Measurements from ENCODE around the gene FNDC10. TPM values are rescaled to one million over a fixed set of nuclear protein-coding genes. Genes with fewer than 3 reads are reported as not detected.
A peak's percentile ranks its signal among the peaks of the same experiment; 100 is the strongest.

Gene FNDC10
- total RNA-seq, 1 donor from 2014 or later = 2.4 TPM

GRCh38 chr1:1619917-1620361 lies 20.0 kb upstream of the FNDC10 start:
- ATAC-seq (no peak), DNase-seq (ENCODE audit: low spot score) (no peak)
- intact Hi-C loops (cut with DNase I) = no loop called here

- intact Hi-C loops (cut with DNase I) = no loop called here
- no peak for DNase-seq (ENCODE audit: low spot score)
- no peak for ATAC-seq
Observed at GRCh38 chr1:1618396-1619068, 18.6 kb upstream of the FNDC10 start.

GRCh38 chr1:1617925-1618324 lies 18.0 kb upstream of the FNDC10 start:
- DNase-seq (ENCODE audit: low spot score) (no peak), ATAC-seq (no peak)
- intact Hi-C loops (cut with DNase I) = no loop called here

- intact Hi-C loops (cut with DNase I) = no loop called here
- no peak for DNase-seq (ENCODE audit: low spot score)
Observed at GRCh38 chr1:1617516-1617915, 17.6 kb upstream of the FNDC10 start.

GRCh38 chr1:1616838-1617237 lies 16.9 kb upstream of the FNDC10 start:
- DNase-seq (ENCODE audit: low spot score) (no peak), ATAC-seq (no peak)
- intact Hi-C loops (cut with DNase I) = no loop called here

More at GRCh38 chr1:1617516-1617915, 17.6 kb upstream of the FNDC10 start:
- no peak for ATAC-seq

GRCh38 chr1:1616045-1616790 lies 16.3 kb upstream of the FNDC10 start:
- ATAC-seq (no peak), DNase-seq (ENCODE audit: low spot score) (peak; percentile 73)

GRCh38 chr1:1615256-1616044 lies 15.5 kb upstream of the FNDC10 start, which contains the start of gene MIB2:
TSS of gene MIB2 (plus strand) at chr1:1615500. CDS start at chr1:1623453, 7,953 bp downstream.
- intact Hi-C loops (cut with DNase I) = no loop called here
- ATAC-seq = peak; percentile 98
- DNase-seq (ENCODE audit: low spot score) = peak; percentile 97

More at GRCh38 chr1:1616045-1616790, 16.3 kb upstream of the FNDC10 start:
- intact Hi-C loops (cut with DNase I) = no loop called here

GRCh38 chr1:1614954-1615255 lies 15.0 kb upstream of the FNDC10 start:
- intact Hi-C loops (cut with DNase I) = no loop called here
- no peak for DNase-seq (ENCODE audit: low spot score)
- no peak for ATAC-seq

GRCh38 chr1:1614204-1614953 lies 14.4 kb upstream of the FNDC10 start:
- intact Hi-C loops (cut with DNase I) = no loop called here
- peak; percentile 60 for DNase-seq (ENCODE audit: low spot score)
- no peak for ATAC-seq

GRCh38 chr1:1613509-1614082 lies 13.7 kb upstream of the FNDC10 start:
- ATAC-seq (no peak), DNase-seq (ENCODE audit: low spot score) (no peak)
- intact Hi-C loops (cut with DNase I) = no loop called here

- no peak for ATAC-seq
- no peak for DNase-seq (ENCODE audit: low spot score)
- intact Hi-C loops (cut with DNase I) = no loop called here
Observed at GRCh38 chr1:1612104-1612400, 12.1 kb upstream of the FNDC10 start.

GRCh38 chr1:1610796-1611195 lies 10.9 kb upstream of the FNDC10 start:
- no peak for ATAC-seq
- intact Hi-C loops (cut with DNase I) = no loop called here
- no peak for DNase-seq (ENCODE audit: low spot score)

GRCh38 chr1:1609822-1610485 lies 10.0 kb upstream of the FNDC10 start:
- intact Hi-C loops (cut with DNase I) = no loop called here
- ATAC-seq = no peak
- no peak for DNase-seq (ENCODE audit: low spot score)

- intact Hi-C loops (cut with DNase I) = no loop called here
- ATAC-seq = no peak
Observed at GRCh38 chr1:1606232-1606631, 6.3 kb upstream of the FNDC10 start.

GRCh38 chr1:1605724-1606123 lies 5.8 kb upstream of the FNDC10 start:
- DNase-seq (ENCODE audit: low spot score) (no peak), ATAC-seq (no peak)
- intact Hi-C loops (cut with DNase I) = no loop called here

More at GRCh38 chr1:1606232-1606631, 6.3 kb upstream of the FNDC10 start:
- DNase-seq (ENCODE audit: low spot score) = no peak

- no peak for DNase-seq (ENCODE audit: low spot score)
- ATAC-seq = no peak
- intact Hi-C loops (cut with DNase I) = no loop called here
Observed at GRCh38 chr1:1605034-1605591, 5.2 kb upstream of the FNDC10 start.

GRCh38 chr1:1604374-1605033 lies 4.6 kb upstream of the FNDC10 start:
- no peak for ATAC-seq
- intact Hi-C loops (cut with DNase I) = no loop called here
- DNase-seq (ENCODE audit: low spot score) = no peak

All from sciatic nerve (tissue), 2 donors.